GM21390 (cell line): ENCODE measurements around the gene PHF2.

Experiments used
- ATAC-seq: cut with Tn5 transposase; IDR thresholded peaks from one replicate; pipeline ENCODE4 v1.9.1; 2021; ENCODE audit not compliant: unreplicated experiment

Gene PHF2

GRCh38 chr9:93622691-93623090, 46.3 kb downstream of the PHF2 start:
- no peak for ATAC-seq

DNA sequence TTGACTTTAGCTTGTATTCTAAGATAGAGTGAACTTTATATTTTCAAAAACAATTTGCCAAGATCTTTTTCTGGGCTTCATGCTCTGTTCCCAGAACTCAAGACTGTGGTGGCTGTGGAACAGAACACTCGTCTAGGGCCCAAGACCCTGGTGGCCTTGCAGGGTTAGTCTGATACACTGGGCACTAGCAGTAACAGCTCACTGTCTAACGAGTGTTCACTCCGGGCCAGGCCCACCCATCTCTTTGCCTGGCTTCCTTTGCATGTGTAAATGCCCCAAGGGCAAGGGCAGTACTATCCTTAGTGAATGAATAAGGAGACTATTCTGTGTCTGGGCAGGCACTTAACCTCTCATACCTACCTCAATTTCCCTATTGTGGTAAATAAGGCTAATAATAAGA, 47.4 kb downstream of the PHF2 start:
- ATAC-seq = no peak

GRCh38 chr9:93624431-93624834, 48.0 kb downstream of the PHF2 start:
- no peak for ATAC-seq

DNA sequence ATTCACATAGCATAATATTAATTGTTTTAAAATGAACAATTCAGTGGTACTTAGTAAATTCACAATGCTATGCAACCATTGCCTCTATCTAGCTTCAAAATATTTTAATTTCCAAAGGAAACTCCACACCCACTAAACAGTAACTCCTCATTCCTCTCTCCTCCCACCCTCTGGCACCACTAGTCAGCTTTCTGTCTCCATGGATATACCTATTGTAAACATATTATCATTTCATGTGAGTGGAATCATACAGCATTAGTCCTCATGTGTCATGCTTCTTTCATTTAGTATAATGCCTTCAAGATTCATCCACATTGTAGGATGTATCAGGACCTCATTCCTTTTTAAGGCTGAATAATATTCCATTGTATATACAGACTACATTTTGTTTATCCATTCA, 48.6 kb downstream of the PHF2 start:
- no peak for ATAC-seq

DNA sequence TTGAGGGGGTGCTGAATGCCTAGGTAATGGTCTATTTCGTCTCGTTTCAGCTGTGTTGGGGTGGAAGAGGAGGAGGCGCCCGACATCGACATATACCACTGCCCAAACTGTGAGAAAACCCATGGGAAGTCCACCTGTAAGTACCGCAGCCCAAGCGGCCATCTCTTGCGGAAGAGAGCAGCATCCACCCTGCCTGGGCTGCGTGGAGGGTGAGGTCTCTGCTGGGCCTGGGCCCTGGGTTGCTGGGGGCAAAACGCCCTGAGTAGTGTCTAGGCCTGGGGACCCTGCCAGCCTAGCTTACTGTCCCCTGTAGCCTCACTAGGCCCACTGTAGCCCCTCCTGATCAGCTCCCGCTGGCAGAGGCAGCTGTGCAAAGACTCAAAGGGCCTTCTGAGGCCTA, 53.5 kb downstream of the PHF2 start:
- ATAC-seq = no peak

- no peak for ATAC-seq
Measured at GRCh38 chr9:93630806-93631411, 54.5 kb downstream of the PHF2 start.

- ATAC-seq = no peak
Measured at GRCh38 chr9:93633492-93634221, 57.3 kb downstream of the PHF2 start.

GRCh38 chr9:93634311-93635185, 58.2 kb downstream of the PHF2 start:
- no peak for ATAC-seq

- no peak for ATAC-seq
Measured at GRCh38 chr9:93635186-93636107, 59.1 kb downstream of the PHF2 start.

- no peak for ATAC-seq
Measured at GRCh38 chr9:93636172-93636661, 59.8 kb downstream of the PHF2 start.

DNA sequence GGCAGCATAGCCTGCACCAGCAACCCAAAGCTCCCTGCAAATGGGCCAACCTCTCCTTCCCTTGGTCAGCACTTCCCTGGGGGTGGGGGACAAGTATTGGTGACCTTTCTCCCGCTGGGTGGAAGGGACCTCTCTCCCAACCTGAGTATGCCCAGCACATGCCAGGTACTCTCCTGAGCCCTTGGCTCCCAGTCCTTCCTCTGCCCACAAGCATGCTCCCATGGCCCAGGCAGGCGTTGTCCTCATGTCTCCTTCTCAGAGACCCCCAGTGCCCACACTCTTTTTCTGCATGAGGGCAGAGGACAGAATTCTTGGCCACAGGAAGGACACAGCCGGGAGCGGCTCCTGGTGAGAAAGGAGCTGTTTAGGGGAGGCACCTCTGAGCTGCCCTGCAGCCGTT, 60.3 kb downstream of the PHF2 start:
- no peak for ATAC-seq

DNA sequence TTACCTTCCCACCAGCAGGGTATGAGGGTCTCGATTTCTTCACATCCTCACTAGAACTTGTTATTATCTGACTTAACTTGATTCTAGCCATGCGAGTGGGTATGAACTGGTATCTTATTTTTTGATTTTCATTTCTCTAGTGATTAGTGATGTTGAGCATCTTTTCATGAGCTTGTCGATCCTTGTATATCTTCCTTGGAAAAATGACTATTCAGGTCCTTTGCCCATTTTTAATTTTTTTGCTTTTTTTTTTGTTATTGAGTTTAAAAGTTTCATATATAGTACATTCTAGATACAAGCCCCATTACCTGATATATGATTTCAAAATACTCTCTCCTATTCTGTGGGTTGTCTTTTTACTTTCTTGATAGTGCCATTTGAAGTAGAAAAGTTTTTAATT, 61.5 kb downstream of the PHF2 start:
- no peak for ATAC-seq

DNA sequence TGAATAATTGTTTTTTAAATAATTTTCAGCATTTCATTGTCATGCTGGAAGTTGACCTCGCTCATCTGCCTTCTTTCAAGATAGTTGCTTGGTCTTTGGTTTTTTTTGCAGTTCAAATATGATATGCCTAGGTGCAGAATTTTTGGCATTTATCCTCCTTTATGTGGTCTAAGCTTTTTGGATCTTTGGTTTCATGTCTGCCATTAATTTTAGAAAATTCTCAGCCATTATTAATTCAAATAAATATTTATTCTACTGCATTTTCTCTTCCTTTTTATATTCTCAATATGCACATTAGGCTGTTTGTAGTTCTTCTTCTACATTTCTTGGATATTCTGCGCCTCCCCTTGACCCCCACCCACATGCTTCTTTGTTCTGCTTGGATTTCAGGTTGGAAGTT, 63.6 kb downstream of the PHF2 start:
- ATAC-seq = no peak

DNA sequence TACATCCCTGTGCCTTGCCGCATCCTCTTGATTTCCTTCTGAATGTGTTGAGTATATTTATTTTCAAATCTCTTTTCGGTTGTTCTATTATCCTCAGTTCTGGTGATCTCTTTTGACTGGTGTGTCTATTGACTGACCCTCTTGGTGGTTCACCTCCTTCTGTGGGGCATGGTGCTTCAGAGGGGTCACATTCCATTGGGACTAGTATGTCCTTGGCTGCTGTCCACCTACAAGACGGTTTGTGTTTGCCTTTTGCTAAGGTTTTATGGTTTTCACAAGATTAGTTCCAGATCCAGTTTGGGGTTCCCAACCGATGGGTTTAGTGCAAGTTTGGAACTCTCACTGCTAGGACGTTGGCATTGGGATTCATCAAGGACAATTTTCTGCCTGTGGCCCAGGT, 66.6 kb downstream of the PHF2 start:
- ATAC-seq = no peak

GRCh38 chr9:93644397-93645088, 68.2 kb downstream of the PHF2 start:
- no peak for ATAC-seq

GRCh38 chr9:93645149-93645889, 68.9 kb downstream of the PHF2 start:
- ATAC-seq = no peak

DNA sequence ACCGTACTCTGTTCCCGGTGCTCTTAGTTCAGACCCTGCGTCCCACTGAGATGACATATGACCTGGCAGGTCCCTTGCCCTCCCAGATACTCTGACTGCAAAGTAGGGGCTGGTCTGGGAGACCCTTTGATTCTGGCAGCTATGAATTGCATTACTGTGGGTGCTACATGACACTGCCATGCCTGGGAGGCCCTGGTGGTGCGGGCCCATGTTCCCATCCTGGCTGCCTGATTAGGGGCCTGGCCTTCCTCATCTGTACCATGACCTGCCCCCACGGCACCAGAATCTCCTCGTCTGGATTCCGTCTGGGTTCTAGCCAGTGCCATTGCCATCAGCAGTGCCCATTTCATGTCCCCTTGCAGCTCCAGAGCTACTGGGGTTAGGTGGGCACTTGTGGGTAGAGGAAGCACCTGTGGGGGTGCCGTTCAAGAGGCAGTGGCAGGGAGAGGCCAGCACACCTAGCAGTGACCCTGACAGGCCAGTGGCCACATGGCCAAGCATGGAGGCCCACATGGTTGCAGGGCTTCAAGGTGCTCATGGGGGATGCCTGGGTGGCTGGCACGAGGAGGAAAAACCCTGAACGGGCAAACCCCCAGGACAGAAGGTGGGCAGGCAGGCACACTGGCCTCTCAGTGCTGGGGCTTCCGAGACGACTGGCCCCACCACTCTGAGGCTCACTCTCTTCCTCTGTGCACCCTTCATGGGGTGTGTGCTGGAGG, 69.7 kb downstream of the PHF2 start:
- no peak for ATAC-seq

GRCh38 chr9:93646640-93647178, 70.3 kb downstream of the PHF2 start:
- ATAC-seq = no peak

- ATAC-seq = no peak
Measured at GRCh38 chr9:93648181-93648580, 71.8 kb downstream of the PHF2 start.
